Tongue (tissue), 2 donors: ENCODE results near the gene HSPA8. TPM values are rescaled to one million over a fixed set of nuclear protein-coding genes. Genes with fewer than 3 reads are reported as not detected.
"Not testable (repeated sequence)": the region's sequence is repeated elsewhere in the genome, so short reads cannot be mapped to it uniquely, and the experiment has no call there.

ENCODE experiments used
- DNase-seq: peaks from one replicate; pipeline ENCODE4 v3.0.0-alpha.2; 2015
- total RNA-seq: library from RNA; depleted of rRNA; stranded (reverse); fragments of >200 nt; gene quantifications from one replicate; pipeline ENCODE4 v1.2.3, GENCODE V29; 2014

HSPA8 gene
- total RNA-seq: 2,079 TPM

GRCh38 chr11:123061403-123062157 lies at the start of gene HSPA8:
TSS of gene HSPA8 (minus strand) at chr11:123062136. CDS start at chr11:123061324, 812 bp downstream.
- peak; percentile 82 for DNase-seq

GRCh38 chr11:123111465-123111864 lies 49.5 kb upstream of the HSPA8 start:
- DNase-seq: peak; percentile 69

- no peak for DNase-seq
Measured at GRCh38 chr11:123110397-123110796, 48.5 kb upstream of the HSPA8 start.

GRCh38 chr11:123107945-123108495 lies 46.1 kb upstream of the HSPA8 start:
- DNase-seq: no peak

- DNase-seq: no peak
Measured at GRCh38 chr11:123104697-123105096, 42.8 kb upstream of the HSPA8 start.

GRCh38 chr11:123103326-123103980 lies 41.5 kb upstream of the HSPA8 start:
- peak; percentile 96 for DNase-seq

- no peak for DNase-seq
Measured at GRCh38 chr11:123100379-123101085, 38.6 kb upstream of the HSPA8 start.

- DNase-seq: no peak
Measured at GRCh38 chr11:123098990-123099389, 37.1 kb upstream of the HSPA8 start.

GRCh38 chr11:123093739-123094138 lies 31.8 kb upstream of the HSPA8 start:
- DNase-seq: no peak

- no peak for DNase-seq
Measured at GRCh38 chr11:123091506-123091905, 29.6 kb upstream of the HSPA8 start.

- DNase-seq: not testable (repeated sequence)
Measured at GRCh38 chr11:123090168-123090567, 28.2 kb upstream of the HSPA8 start.

GRCh38 chr11:123088896-123089295 lies 27.0 kb upstream of the HSPA8 start:
- DNase-seq: not testable (repeated sequence)

GRCh38 chr11:123087657-123088056 lies 25.7 kb upstream of the HSPA8 start:
- DNase-seq: not testable (repeated sequence)

GRCh38 chr11:123086305-123086704 lies 24.4 kb upstream of the HSPA8 start:
- peak; percentile 85 for DNase-seq

GRCh38 chr11:123085497-123085896 lies 23.6 kb upstream of the HSPA8 start:
- DNase-seq: no peak

- DNase-seq: no peak
Measured at GRCh38 chr11:123084454-123084853, 22.5 kb upstream of the HSPA8 start.

GRCh38 chr11:123083623-123084029 lies 21.7 kb upstream of the HSPA8 start:
- DNase-seq: peak; percentile 90

- DNase-seq: no peak
Measured at GRCh38 chr11:123082977-123083376, 21.0 kb upstream of the HSPA8 start.

GRCh38 chr11:123080015-123080414 lies 18.1 kb upstream of the HSPA8 start:
- DNase-seq: no peak

- no peak for DNase-seq
Measured at GRCh38 chr11:123076484-123076883, 14.5 kb upstream of the HSPA8 start.

- no peak for DNase-seq
Measured at GRCh38 chr11:123073343-123074057, 11.6 kb upstream of the HSPA8 start.

- DNase-seq: no peak
Measured at GRCh38 chr11:123072762-123073161, 10.8 kb upstream of the HSPA8 start.
